GM10847 (cell line): ENCODE results near the gene NOTCH4.
A peak's percentile ranks its signal among the peaks of the same experiment; 100 is the strongest.

Experiments
- POLR2A ChIP-seq: IDR thresholded peaks from 2 replicates; pipeline ENCODE4 v1.6.1; 2011; ENCODE audit not compliant: insufficient read length; ENCODE audit errors: extremely low read depth

NOTCH4 gene

GRCh38 chr6:32198866-32199265 is 25.0 kb downstream of the NOTCH4 start:
- TF ChIP-seq POLR2A: no peak

- TF ChIP-seq POLR2A: no peak
Observed at GRCh38 chr6:32198345-32198696, 25.5 kb downstream of the NOTCH4 start.

- TF ChIP-seq POLR2A: no peak
Observed at GRCh38 chr6:32196682-32197616, 26.9 kb downstream of the NOTCH4 start.

GRCh38 chr6:32195902-32196681 is 27.8 kb downstream of the NOTCH4 start:
- TF ChIP-seq POLR2A: peak; percentile 88

GRCh38 chr6:32195652-32195901 is 28.3 kb downstream of the NOTCH4 start:
- TF ChIP-seq POLR2A: no peak

- TF ChIP-seq POLR2A: peak; percentile 48
Observed at GRCh38 chr6:32194825-32195651, 28.8 kb downstream of the NOTCH4 start.

- TF ChIP-seq POLR2A: no peak
Observed at GRCh38 chr6:32194388-32194787, 29.5 kb downstream of the NOTCH4 start.

GRCh38 chr6:32192608-32193039 is 31.2 kb downstream of the NOTCH4 start, which contains the start of gene GPSM3:
Gene GPSM3 (minus strand): TSS chr6:32192643. CDS start chr6:32192513, 130 bp downstream.
- TF ChIP-seq POLR2A: peak; percentile 26

GRCh38 chr6:32191696-32192607 is 31.9 kb downstream of the NOTCH4 start:
- TF ChIP-seq POLR2A: no peak

- TF ChIP-seq POLR2A: no peak
Observed at GRCh38 chr6:32190911-32191677, 32.8 kb downstream of the NOTCH4 start.

- peak; percentile 49 for TF ChIP-seq POLR2A
Observed at GRCh38 chr6:32190054-32190851, 33.6 kb downstream of the NOTCH4 start, which contains the start of gene PBX2. Gene PBX2 (minus strand): TSS chr6:32190202. CDS start chr6:32189915, 287 bp downstream.

GRCh38 chr6:32189742-32190053 is 34.2 kb downstream of the NOTCH4 start:
- TF ChIP-seq POLR2A: no peak
